GM23338 (cell line): ENCODE data around the gene PROB1. TPM values are rescaled to one million over a fixed set of nuclear protein-coding genes. Genes with fewer than 3 reads are reported as not detected.

Experiments
- ATAC-seq: fragments of 200-7000 bp; cut with Tn5 transposase; 3 replicates; pipeline ENCODE4 v1.9.1; 2020
- DNase-seq: peaks from one replicate; pipeline ENCODE4 v3.0.0-alpha.2; 2015; ENCODE audit warnings: low spot score
- H2AFZ ChIP-seq: fragments of 200-600 bp; sonication (generic); 2 replicates; pipeline ENCODE4 v1.8.0; 2016; ENCODE audit warnings: antibody characterized with exemption, mild to moderate bottlenecking, moderate library complexity
- H3F3A ChIP-seq: fragments of 200-600 bp; sonication (generic); replicated peaks from 2 replicates; pipeline ENCODE4 v1.8.0; 2017; ENCODE audit warnings: antibody characterized with exemption, mixed run types, low read depth
- H3K27ac ChIP-seq: fragments of 200-600 bp; sonication (generic); 2 replicates; pipeline ENCODE4 v1.6.1; 2016; ENCODE audit warnings: low read depth
- H3K27me3 ChIP-seq: fragments of 200-600 bp; sonication (generic); 2 replicates; pipeline ENCODE4 v1.8.0; 2016; ENCODE audit warnings: mild to moderate bottlenecking, mixed run types, moderate library complexity; ENCODE audit not compliant: insufficient read depth
- H3K36me3 ChIP-seq: fragments of 200-600 bp; sonication (generic); 2 replicates; pipeline ENCODE4 v1.8.0; 2016; ENCODE audit warnings: mild to moderate bottlenecking; ENCODE audit not compliant: insufficient read depth
- H3K4me1 ChIP-seq: fragments of 200-600 bp; sonication (generic); 2 replicates; pipeline ENCODE4 v1.8.0; 2016; ENCODE audit warnings: mild to moderate bottlenecking, moderate library complexity; ENCODE audit not compliant: insufficient read depth
- H3K4me2 ChIP-seq: fragments of 200-600 bp; sonication (generic); 2 replicates; pipeline ENCODE4 v1.7.1; 2017; ENCODE audit warnings: mixed run types
- H3K4me3 ChIP-seq: fragments of 200-600 bp; sonication (generic); 2 replicates; pipeline ENCODE4 v1.6.1; 2016; ENCODE audit warnings: mixed run types
- H3K79me2 ChIP-seq: fragments of 200-600 bp; sonication (generic); replicated peaks from 2 replicates; pipeline ENCODE4 v1.8.0; 2017; ENCODE audit warnings: mild to moderate bottlenecking; ENCODE audit not compliant: insufficient read depth
- H3K9me2 ChIP-seq: fragments of 200-600 bp; sonication (generic); 2 replicates; pipeline ENCODE4 v1.8.0; 2017; ENCODE audit not compliant: insufficient read depth
- H4K20me1 ChIP-seq: fragments of 200-600 bp; sonication (generic); replicated peaks from 2 replicates; pipeline ENCODE4 v1.8.0; 2017; ENCODE audit warnings: mild to moderate bottlenecking; ENCODE audit not compliant: insufficient read depth
- H3K27ac Mint-ChIP-seq: 2 replicates; pipeline ENCODE4 v1.8.0; 2020; ENCODE audit warnings: inconsistent platforms, mild to moderate bottlenecking, moderate library complexity, mixed read lengths
- H3K27me3 Mint-ChIP-seq: 3 replicates; pipeline ENCODE4 v1.8.0; 2022; ENCODE audit warnings: low read depth, mild to moderate bottlenecking, moderate library complexity, mixed read lengths, inconsistent platforms; ENCODE audit not compliant: insufficient read depth, poor library complexity
- H3K36me3 Mint-ChIP-seq: 3 replicates; pipeline ENCODE4 v1.8.0; 2021; ENCODE audit warnings: low read depth, mild to moderate bottlenecking, inconsistent platforms, moderate library complexity, mixed read lengths
- H3K4me1 Mint-ChIP-seq: 3 replicates; pipeline ENCODE4 v1.8.0; 2020; ENCODE audit warnings: mild to moderate bottlenecking, inconsistent platforms, mixed read lengths
- H3K4me3 Mint-ChIP-seq: 3 replicates; pipeline ENCODE4 v1.8.0; 2021; ENCODE audit warnings: moderate library complexity, mild to moderate bottlenecking, inconsistent platforms, mixed read lengths
- H3K9me3 Mint-ChIP-seq: 3 replicates; pipeline ENCODE4 v1.8.0; 2020; ENCODE audit warnings: moderate library complexity, mild to moderate bottlenecking, inconsistent platforms, mixed read lengths
- EZH2 ChIP-seq: fragments of 200-600 bp; sonication (generic); IDR thresholded peaks from one replicate; pipeline ENCODE4 v1.8.0; 2017; ENCODE audit warnings: antibody characterized with exemption, mild to moderate bottlenecking, low read depth; ENCODE audit not compliant: unreplicated experiment
- EZH2phosphoT487 ChIP-seq: fragments of 200-600 bp; sonication (generic); IDR thresholded peaks from one replicate; pipeline ENCODE4 v1.8.1; 2018; ENCODE audit warnings: antibody characterized with exemption; ENCODE audit not compliant: unreplicated experiment
- JUNB ChIP-seq: IDR thresholded peaks from one replicate; pipeline ENCODE4 v1.6.1; 2016; ENCODE audit warnings: antibody characterized with exemption; ENCODE audit not compliant: unreplicated experiment
- NANOG ChIP-seq: IDR thresholded peaks from 2 replicates; pipeline ENCODE4 v1.6.1; 2016; ENCODE audit warnings: antibody characterized with exemption, borderline replicate concordance
- POLR2AphosphoS5 ChIP-seq: IDR thresholded peaks from 2 replicates; pipeline ENCODE4 v1.6.1; 2016; ENCODE audit warnings: antibody characterized with exemption, low read depth
- ZNF331 ChIP-seq: fragments of 250-450 bp; sonication (Bioruptor Pico); IDR thresholded peaks from 2 replicates; pipeline ENCODE4 v1.5.0; 2020; ENCODE audit warnings: low read depth, mild to moderate bottlenecking, moderate library complexity
- polyA plus RNA-seq: library from polyadenylated mRNA; unstranded; fragments of >200 nt; fragmentation: Nextera tagmentation; extraction: Ambion mirVana; gene quantifications from 2 replicates; pipeline ENCODE4 v1.2.1, GENCODE V29; 2016
- total RNA-seq: library from RNA; depleted of rRNA; stranded (reverse); fragments of >200 nt; shearing (Covaris generic); gene quantifications from 2 replicates; pipeline ENCODE4 v1.2.3, GENCODE V29; 2014
- TF ChIP-seq, protein P1 (sequence below): IDR thresholded peaks from one replicate; pipeline ENCODE4 v1.6.1; 2018; ENCODE audit warnings: antibody characterized with exemption; ENCODE audit not compliant: unreplicated experiment
- TF ChIP-seq, protein P2 (sequence below): fragments of 250-450 bp; sonication (Bioruptor Pico); IDR thresholded peaks from 2 replicates; pipeline ENCODE4 v1.5.0; 2020; ENCODE audit warnings: mild to moderate bottlenecking, moderate library complexity

The PROB1 gene
- total and polyA plus RNA-seq, 2 experiments from 2014 or later: 0.73 to 2.7 TPM

DNA sequence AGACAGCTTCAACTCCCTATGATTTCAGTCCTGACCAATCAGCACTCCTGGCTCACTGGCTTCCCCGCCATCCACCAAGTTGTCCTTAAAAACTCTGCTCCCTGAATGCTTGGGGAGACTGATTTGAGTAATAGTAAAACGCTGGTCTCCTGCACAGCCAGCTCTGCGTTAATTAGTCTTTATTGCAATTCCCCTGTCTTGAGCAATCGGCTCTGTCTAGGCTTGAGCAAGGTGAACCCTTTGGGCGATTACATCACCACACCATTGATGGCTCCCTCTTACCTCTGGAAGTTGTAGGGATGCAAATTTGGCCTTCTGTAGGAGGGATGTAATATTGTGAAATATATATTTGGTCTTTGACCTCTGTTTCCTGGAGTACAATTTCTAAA, 8.9 kb downstream of the PROB1 start:
- no peak overlapping the region for H3K27ac Mint-ChIP-seq
- H3K4me1 ChIP-seq: peaks cover 12% of the 10 kb centered on the region
- H3K36me3 Mint-ChIP-seq: no peaks in the 10 kb centered on the region; the same call in 2 of the 3 replicates
- no peak overlapping the region for H3K4me2 ChIP-seq
- H3K36me3 ChIP-seq: no peaks in the 10 kb centered on the region
- H3F3A ChIP-seq: no peaks in the 10 kb centered on the region
- H4K20me1 ChIP-seq: no peaks in the 10 kb centered on the region
- H3K4me3 Mint-ChIP-seq: no peak overlapping the region
- H3K79me2 ChIP-seq: no peaks in the 10 kb centered on the region
- ATAC-seq: no peak
- no peak for DNase-seq
- no peaks in the 10 kb centered on the region for H3K9me2 ChIP-seq
- no peak overlapping the region for H3K27ac ChIP-seq
- peaks cover 27% of the 10 kb centered on the region for H3K4me1 Mint-ChIP-seq
- no peak overlapping the region for H2AFZ ChIP-seq
- H3K27me3 ChIP-seq: no peaks in the 10 kb centered on the region
- H3K27me3 Mint-ChIP-seq: peaks cover 16% of the 10 kb centered on the region
- no peaks in the 10 kb centered on the region for H3K9me3 Mint-ChIP-seq
- TF ChIP-seq EZH2phosphoT487: no peak
- TF ChIP-seq EZH2: no peak
- TF ChIP-seq, protein P1, sequence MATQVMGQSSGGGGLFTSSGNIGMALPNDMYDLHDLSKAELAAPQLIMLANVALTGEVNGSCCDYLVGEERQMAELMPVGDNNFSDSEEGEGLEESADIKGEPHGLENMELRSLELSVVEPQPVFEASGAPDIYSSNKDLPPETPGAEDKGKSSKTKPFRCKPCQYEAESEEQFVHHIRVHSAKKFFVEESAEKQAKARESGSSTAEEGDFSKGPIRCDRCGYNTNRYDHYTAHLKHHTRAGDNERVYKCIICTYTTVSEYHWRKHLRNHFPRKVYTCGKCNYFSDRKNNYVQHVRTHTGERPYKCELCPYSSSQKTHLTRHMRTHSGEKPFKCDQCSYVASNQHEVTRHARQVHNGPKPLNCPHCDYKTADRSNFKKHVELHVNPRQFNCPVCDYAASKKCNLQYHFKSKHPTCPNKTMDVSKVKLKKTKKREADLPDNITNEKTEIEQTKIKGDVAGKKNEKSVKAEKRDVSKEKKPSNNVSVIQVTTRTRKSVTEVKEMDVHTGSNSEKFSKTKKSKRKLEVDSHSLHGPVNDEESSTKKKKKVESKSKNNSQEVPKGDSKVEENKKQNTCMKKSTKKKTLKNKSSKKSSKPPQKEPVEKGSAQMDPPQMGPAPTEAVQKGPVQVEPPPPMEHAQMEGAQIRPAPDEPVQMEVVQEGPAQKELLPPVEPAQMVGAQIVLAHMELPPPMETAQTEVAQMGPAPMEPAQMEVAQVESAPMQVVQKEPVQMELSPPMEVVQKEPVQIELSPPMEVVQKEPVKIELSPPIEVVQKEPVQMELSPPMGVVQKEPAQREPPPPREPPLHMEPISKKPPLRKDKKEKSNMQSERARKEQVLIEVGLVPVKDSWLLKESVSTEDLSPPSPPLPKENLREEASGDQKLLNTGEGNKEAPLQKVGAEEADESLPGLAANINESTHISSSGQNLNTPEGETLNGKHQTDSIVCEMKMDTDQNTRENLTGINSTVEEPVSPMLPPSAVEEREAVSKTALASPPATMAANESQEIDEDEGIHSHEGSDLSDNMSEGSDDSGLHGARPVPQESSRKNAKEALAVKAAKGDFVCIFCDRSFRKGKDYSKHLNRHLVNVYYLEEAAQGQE: no peak
- no peak for TF ChIP-seq ZNF331
- TF ChIP-seq NANOG: no peak
- no peak for TF ChIP-seq JUNB
- TF ChIP-seq, protein P2, sequence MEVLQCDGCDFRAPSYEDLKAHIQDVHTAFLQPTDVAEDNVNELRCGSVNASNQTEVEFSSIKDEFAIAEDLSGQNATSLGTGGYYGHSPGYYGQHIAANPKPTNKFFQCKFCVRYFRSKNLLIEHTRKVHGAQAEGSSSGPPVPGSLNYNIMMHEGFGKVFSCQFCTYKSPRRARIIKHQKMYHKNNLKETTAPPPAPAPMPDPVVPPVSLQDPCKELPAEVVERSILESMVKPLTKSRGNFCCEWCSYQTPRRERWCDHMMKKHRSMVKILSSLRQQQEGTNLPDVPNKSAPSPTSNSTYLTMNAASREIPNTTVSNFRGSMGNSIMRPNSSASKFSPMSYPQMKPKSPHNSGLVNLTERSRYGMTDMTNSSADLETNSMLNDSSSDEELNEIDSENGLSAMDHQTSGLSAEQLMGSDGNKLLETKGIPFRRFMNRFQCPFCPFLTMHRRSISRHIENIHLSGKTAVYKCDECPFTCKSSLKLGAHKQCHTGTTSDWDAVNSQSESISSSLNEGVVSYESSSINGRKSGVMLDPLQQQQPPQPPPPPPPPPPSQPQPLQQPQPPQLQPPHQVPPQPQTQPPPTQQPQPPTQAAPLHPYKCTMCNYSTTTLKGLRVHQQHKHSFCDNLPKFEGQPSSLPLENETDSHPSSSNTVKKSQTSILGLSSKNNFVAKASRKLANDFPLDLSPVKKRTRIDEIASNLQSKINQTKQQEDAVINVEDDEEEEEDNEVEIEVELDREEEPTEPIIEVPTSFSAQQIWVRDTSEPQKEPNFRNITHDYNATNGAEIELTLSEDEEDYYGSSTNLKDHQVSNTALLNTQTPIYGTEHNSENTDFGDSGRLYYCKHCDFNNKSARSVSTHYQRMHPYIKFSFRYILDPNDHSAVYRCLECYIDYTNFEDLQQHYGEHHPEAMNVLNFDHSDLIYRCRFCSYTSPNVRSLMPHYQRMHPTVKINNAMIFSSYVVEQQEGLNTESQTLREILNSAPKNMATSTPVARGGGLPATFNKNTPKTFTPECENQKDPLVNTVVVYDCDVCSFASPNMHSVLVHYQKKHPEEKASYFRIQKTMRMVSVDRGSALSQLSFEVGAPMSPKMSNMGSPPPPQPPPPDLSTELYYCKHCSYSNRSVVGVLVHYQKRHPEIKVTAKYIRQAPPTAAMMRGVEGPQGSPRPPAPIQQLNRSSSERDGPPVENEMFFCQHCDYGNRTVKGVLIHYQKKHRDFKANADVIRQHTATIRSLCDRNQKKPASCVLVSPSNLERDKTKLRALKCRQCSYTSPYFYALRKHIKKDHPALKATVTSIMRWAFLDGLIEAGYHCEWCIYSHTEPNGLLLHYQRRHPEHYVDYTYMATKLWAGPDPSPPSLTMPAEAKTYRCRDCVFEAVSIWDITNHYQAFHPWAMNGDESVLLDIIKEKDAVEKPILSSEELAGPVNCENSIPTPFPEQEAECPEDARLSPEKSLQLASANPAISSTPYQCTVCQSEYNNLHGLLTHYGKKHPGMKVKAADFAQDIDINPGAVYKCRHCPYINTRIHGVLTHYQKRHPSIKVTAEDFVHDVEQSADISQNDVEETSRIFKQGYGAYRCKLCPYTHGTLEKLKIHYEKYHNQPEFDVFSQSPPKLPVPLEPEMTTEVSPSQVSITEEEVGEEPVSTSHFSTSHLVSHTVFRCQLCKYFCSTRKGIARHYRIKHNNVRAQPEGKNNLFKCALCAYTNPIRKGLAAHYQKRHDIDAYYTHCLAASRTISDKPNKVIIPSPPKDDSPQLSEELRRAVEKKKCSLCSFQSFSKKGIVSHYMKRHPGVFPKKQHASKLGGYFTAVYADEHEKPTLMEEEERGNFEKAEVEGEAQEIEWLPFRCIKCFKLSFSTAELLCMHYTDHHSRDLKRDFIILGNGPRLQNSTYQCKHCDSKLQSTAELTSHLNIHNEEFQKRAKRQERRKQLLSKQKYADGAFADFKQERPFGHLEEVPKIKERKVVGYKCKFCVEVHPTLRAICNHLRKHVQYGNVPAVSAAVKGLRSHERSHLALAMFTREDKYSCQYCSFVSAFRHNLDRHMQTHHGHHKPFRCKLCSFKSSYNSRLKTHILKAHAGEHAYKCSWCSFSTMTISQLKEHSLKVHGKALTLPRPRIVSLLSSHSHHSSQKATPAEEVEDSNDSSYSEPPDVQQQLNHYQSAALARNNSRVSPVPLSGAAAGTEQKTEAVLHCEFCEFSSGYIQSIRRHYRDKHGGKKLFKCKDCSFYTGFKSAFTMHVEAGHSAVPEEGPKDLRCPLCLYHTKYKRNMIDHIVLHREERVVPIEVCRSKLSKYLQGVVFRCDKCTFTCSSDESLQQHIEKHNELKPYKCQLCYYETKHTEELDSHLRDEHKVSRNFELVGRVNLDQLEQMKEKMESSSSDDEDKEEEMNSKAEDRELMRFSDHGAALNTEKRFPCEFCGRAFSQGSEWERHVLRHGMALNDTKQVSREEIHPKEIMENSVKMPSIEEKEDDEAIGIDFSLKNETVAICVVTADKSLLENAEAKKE: no peak
- TF ChIP-seq POLR2AphosphoS5: no peak
- no peak overlapping the region for H3K4me3 ChIP-seq
